ENCODE data around the gene ROPN1. TPM values are rescaled to one million over a fixed set of nuclear protein-coding genes. Genes with fewer than 3 reads are reported as not detected.

ROPN1 gene
- total and polyA plus RNA-seq, 3 experiments from 2014 or later: not detected

GRCh38 chr3:123935830-123936229 lies 56.1 kb downstream of the ROPN1 start:
- Mint-ChIP-seq H3K27me3 (no peaks in the 10 kb centered on the region), H3K9me3 (no peaks in the 10 kb centered on the region), H3K4me1 (no peaks in the 10 kb centered on the region), H3K4me3 (no peak overlapping the region), H3K36me3 (peaks cover 8 to 55% (median 29%) of the 10 kb centered on the region in 3 donors), H3K27ac (peak overlapping the region in 1 of 8 donors; percentile 77)
- Histone ChIP-seq H3K27ac (ENCODE audit: low read depth, low read length) (no peak overlapping the region), H3K9me3 (ENCODE audit: low read length) (no peaks in the 10 kb centered on the region), H3K4me3 (ENCODE audit: low read length) (no peak overlapping the region), H3K36me3 (ENCODE audit: insufficient read depth, low read length) (no peaks in the 10 kb centered on the region), H3K4me1 (ENCODE audit: insufficient read depth, low read length) (no peaks in the 10 kb centered on the region), H3K27me3 (ENCODE audit: insufficient read depth, low read length, poor library complexity, severe bottlenecking) (no peaks in the 10 kb centered on the region)
- no peak for DNase-seq
- ChIA-PET CTCF (no interaction called here), POLR2A (no interaction called here)

DNA sequence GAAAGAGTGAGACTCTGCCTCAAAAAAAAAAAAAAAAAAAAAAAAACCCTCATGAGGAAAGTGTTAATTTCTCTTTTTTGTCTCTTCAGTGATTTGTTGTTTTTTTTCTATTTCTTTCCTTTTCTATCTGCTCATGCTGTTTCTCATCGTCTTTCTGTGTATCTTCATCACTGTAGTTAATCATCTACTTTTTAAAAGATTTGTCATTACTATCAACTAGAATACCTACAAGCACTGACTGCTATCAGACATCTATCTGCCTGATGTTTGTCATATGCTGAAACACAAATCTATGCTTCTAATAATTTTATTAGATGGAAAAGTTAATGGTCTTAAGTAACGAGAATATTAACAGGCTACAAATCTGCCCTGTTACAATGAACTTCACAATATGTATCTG lies 57.7 kb downstream of the ROPN1 start:
- no peaks in the 10 kb centered on the region for H3K9me3 ChIP-seq (ENCODE audit: low read length)
- no peaks in the 10 kb centered on the region for H3K36me3 ChIP-seq (ENCODE audit: insufficient read depth, low read length)
- no peak overlapping the region for H3K4me3 ChIP-seq (ENCODE audit: low read length)
- no peak for DNase-seq
- H3K27me3 Mint-ChIP-seq: no peaks in the 10 kb centered on the region
- H3K4me3 Mint-ChIP-seq: no peak overlapping the region
- no peaks in the 10 kb centered on the region for H3K27me3 ChIP-seq (ENCODE audit: insufficient read depth, low read length, poor library complexity, severe bottlenecking)
- POLR2A ChIA-PET: no interaction called here
- peaks cover 11 to 56% (median 25%) of the 10 kb centered on the region in 3 donors for H3K36me3 Mint-ChIP-seq
- H3K9me3 Mint-ChIP-seq: no peaks in the 10 kb centered on the region
- no peak overlapping the region for H3K27ac ChIP-seq (ENCODE audit: low read depth, low read length)
- no peaks in the 10 kb centered on the region for H3K4me1 ChIP-seq (ENCODE audit: insufficient read depth, low read length)
- H3K4me1 Mint-ChIP-seq: no peaks in the 10 kb centered on the region
- no peak overlapping the region for H3K27ac Mint-ChIP-seq
- CTCF ChIA-PET: no interaction called here

DNA sequence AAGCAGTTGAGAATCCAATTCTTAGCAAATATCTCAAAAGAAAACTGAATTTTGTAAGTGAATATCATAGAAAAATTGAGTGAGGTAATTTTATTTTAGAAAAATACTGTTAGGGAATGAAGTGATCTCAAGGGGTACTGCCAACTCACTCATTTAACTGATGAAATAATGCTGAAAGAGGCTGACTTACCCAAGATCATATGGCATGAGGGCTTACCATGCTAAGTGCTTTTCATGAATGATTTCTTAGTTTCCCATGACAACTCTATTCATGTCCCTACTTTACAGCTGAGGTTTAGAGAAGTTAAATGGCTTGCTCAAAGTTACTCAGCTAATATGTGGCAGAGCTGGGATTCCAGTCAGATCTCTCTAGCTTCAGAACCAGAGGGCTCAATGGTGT lies 61.5 kb downstream of the ROPN1 start:
- H3K27me3 Mint-ChIP-seq: no peaks in the 10 kb centered on the region
- no peak overlapping the region for H3K4me3 Mint-ChIP-seq
- Histone ChIP-seq H3K27ac (ENCODE audit: low read depth, low read length) (no peak overlapping the region), H3K9me3 (ENCODE audit: low read length) (no peaks in the 10 kb centered on the region), H3K36me3 (ENCODE audit: insufficient read depth, low read length) (no peaks in the 10 kb centered on the region), H3K4me1 (ENCODE audit: insufficient read depth, low read length) (no peaks in the 10 kb centered on the region), H3K4me3 (ENCODE audit: low read length) (no peak overlapping the region), H3K27me3 (ENCODE audit: insufficient read depth, low read length, poor library complexity, severe bottlenecking) (no peaks in the 10 kb centered on the region)
- ChIA-PET CTCF (no interaction called here), POLR2A (no interaction called here)
- DNase-seq: no peak
- no peaks in the 10 kb centered on the region for H3K4me1 Mint-ChIP-seq
- peaks cover 0 to 3% (median 0%) of the 10 kb centered on the region in 5 donors for H3K9me3 Mint-ChIP-seq
- H3K36me3 Mint-ChIP-seq: peaks cover 13 to 64% (median 14%) of the 10 kb centered on the region in 3 donors
- H3K27ac Mint-ChIP-seq: peak overlapping the region in 1 of 8 donors; percentile 7

- H3K27ac ChIP-seq (ENCODE audit: low read depth, low read length): no peak overlapping the region
- Mint-ChIP-seq H3K4me1 (no peaks in the 10 kb centered on the region), H3K4me3 (no peak overlapping the region), H3K9me3 (peaks cover 0 to 7% (median 3%) of the 10 kb centered on the region in 5 donors), H3K27me3 (no peaks in the 10 kb centered on the region), H3K27ac (no peak overlapping the region), H3K36me3 (peaks cover 20 to 69% (median 24%) of the 10 kb centered on the region in 3 donors)
- DNase-seq: no peak
- H3K4me1 ChIP-seq (ENCODE audit: insufficient read depth, low read length): no peaks in the 10 kb centered on the region
- CTCF ChIA-PET: no interaction called here
- no peaks in the 10 kb centered on the region for H3K9me3 ChIP-seq (ENCODE audit: low read length)
- H3K36me3 ChIP-seq (ENCODE audit: insufficient read depth, low read length): no peaks in the 10 kb centered on the region
- H3K4me3 ChIP-seq (ENCODE audit: low read length): no peak overlapping the region
- POLR2A ChIA-PET: no interaction called here
- H3K27me3 ChIP-seq (ENCODE audit: insufficient read depth, low read length, poor library complexity, severe bottlenecking): no peaks in the 10 kb centered on the region
These were observed 62.6 kb downstream of the ROPN1 start for GRCh38 chr3:123929325-123929724.

DNA sequence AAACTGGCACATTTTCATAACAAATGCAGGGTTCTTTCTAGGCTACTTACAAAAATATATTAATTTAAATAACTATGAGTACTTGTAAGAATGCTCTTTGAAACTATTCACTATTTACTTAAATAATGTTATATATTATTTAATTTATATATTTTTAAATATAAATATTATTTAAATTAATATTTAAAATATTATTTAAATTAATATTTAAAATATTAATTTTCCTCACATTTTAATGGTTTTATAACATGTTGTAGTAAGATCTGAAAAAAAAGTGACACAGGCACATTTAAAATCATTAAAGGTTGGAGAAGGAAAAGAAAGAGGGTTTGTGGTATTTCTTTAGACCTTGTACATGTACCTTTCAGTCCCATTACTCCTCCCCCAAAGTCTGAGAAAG lies 65.5 kb downstream of the ROPN1 start:
- CTCF ChIA-PET: no interaction called here

GRCh38 chr3:123920868-123921267 lies 71.1 kb downstream of the ROPN1 start:
- Mint-ChIP-seq H3K9me3 (peaks cover 36 to 57% (median 43%) of the 10 kb centered on the region in 5 donors), H3K36me3 (peaks cover 47 to 70% (median 64%) of the 10 kb centered on the region in 3 donors), H3K4me1 (peaks cover 0 to 5% (median 0%) of the 10 kb centered on the region in 3 donors), H3K27ac (no peak overlapping the region), H3K4me3 (no peak overlapping the region), H3K27me3 (no peaks in the 10 kb centered on the region)
- Histone ChIP-seq H3K27me3 (ENCODE audit: insufficient read depth, low read length, poor library complexity, severe bottlenecking) (no peaks in the 10 kb centered on the region), H3K27ac (ENCODE audit: low read depth, low read length) (no peak overlapping the region), H3K9me3 (ENCODE audit: low read length) (peaks cover 9% of the 10 kb centered on the region), H3K36me3 (ENCODE audit: insufficient read depth, low read length) (peaks cover 7% of the 10 kb centered on the region), H3K4me1 (ENCODE audit: insufficient read depth, low read length) (no peaks in the 10 kb centered on the region), H3K4me3 (ENCODE audit: low read length) (no peak overlapping the region)
- no peak for DNase-seq
- POLR2A ChIA-PET: no interaction called here
- CTCF ChIA-PET: no interaction called here

More for the DNA sequence above, 65.5 kb downstream of the ROPN1 start:
- no peaks in the 10 kb centered on the region for H3K36me3 ChIP-seq (ENCODE audit: insufficient read depth, low read length)
- Mint-ChIP-seq H3K27ac (no peak overlapping the region), H3K4me1 (no peaks in the 10 kb centered on the region), H3K27me3 (no peaks in the 10 kb centered on the region), H3K4me3 (no peak overlapping the region), H3K9me3 (peaks cover 20 to 32% (median 25%) of the 10 kb centered on the region in 5 donors), H3K36me3 (peaks cover 38 to 75% (median 49%) of the 10 kb centered on the region in 3 donors)
- no peak overlapping the region for H3K27ac ChIP-seq (ENCODE audit: low read depth, low read length)
- POLR2A ChIA-PET: no interaction called here
- H3K9me3 ChIP-seq (ENCODE audit: low read length): no peaks in the 10 kb centered on the region
- no peaks in the 10 kb centered on the region for H3K27me3 ChIP-seq (ENCODE audit: insufficient read depth, low read length, poor library complexity, severe bottlenecking)
- no peaks in the 10 kb centered on the region for H3K4me1 ChIP-seq (ENCODE audit: insufficient read depth, low read length)
- DNase-seq: no peak
- H3K4me3 ChIP-seq (ENCODE audit: low read length): no peak overlapping the region

- peaks cover 0 to 5% (median 0%) of the 10 kb centered on the region in 3 donors for H3K4me1 Mint-ChIP-seq
- H3K9me3 ChIP-seq (ENCODE audit: low read length): peaks cover 9% of the 10 kb centered on the region
- no peaks in the 10 kb centered on the region for H3K27me3 Mint-ChIP-seq
- H3K4me1 ChIP-seq (ENCODE audit: insufficient read depth, low read length): no peaks in the 10 kb centered on the region
- ChIA-PET CTCF (no interaction called here), POLR2A (no interaction called here)
- peaks cover 7% of the 10 kb centered on the region for H3K36me3 ChIP-seq (ENCODE audit: insufficient read depth, low read length)
- no peak overlapping the region for H3K4me3 ChIP-seq (ENCODE audit: low read length)
- H3K9me3 Mint-ChIP-seq: peaks cover 35 to 57% (median 43%) of the 10 kb centered on the region in 5 donors
- no peak overlapping the region for H3K27ac Mint-ChIP-seq
- DNase-seq: no peak
- no peaks in the 10 kb centered on the region for H3K27me3 ChIP-seq (ENCODE audit: insufficient read depth, low read length, poor library complexity, severe bottlenecking)
- no peak overlapping the region for H3K4me3 Mint-ChIP-seq
- H3K27ac ChIP-seq (ENCODE audit: low read depth, low read length): no peak overlapping the region
- H3K36me3 Mint-ChIP-seq: peaks cover 47 to 73% (median 63%) of the 10 kb centered on the region in 3 donors
These were observed 71.5 kb downstream of the ROPN1 start for GRCh38 chr3:123920383-123920782.

DNA sequence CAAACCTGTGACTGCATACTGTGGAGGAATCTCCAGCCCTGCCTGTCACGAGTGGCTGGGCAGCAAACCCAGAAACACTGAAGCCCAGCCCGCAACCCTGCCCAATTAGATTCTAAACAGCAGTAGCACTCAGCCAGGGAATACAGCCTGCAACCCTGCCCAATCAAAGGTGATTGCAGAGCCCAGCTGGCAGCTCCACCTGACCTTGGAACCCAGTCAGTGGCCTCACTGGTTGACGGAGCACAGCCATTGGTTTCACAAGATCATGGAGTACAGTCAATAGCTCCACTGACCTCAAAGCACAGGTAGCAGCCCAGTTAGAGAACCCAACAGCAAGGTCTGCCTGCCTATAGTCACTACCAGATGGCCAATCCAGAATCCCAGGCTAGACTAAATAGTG lies 72.6 kb downstream of the ROPN1 start:
- H3K9me3 Mint-ChIP-seq: peaks cover 31 to 51% (median 43%) of the 10 kb centered on the region in 5 donors
- H3K36me3 Mint-ChIP-seq: peaks cover 45 to 69% (median 64%) of the 10 kb centered on the region in 3 donors
- H3K27ac Mint-ChIP-seq: no peak overlapping the region

More for the DNA sequence above, 72.6 kb downstream of the ROPN1 start:
- POLR2A ChIA-PET: no interaction called here
- DNase-seq: no peak
- Mint-ChIP-seq H3K4me3 (no peak overlapping the region), H3K4me1 (peaks cover 0 to 5% (median 0%) of the 10 kb centered on the region in 3 donors), H3K27me3 (no peaks in the 10 kb centered on the region)
- H3K4me1 ChIP-seq (ENCODE audit: insufficient read depth, low read length): no peaks in the 10 kb centered on the region
- no peak overlapping the region for H3K4me3 ChIP-seq (ENCODE audit: low read length)
- no peaks in the 10 kb centered on the region for H3K27me3 ChIP-seq (ENCODE audit: insufficient read depth, low read length, poor library complexity, severe bottlenecking)
- CTCF ChIA-PET: no interaction called here
- no peak overlapping the region for H3K27ac ChIP-seq (ENCODE audit: low read depth, low read length)
- H3K36me3 ChIP-seq (ENCODE audit: insufficient read depth, low read length): peaks cover 7% of the 10 kb centered on the region
- H3K9me3 ChIP-seq (ENCODE audit: low read length): peaks cover 9% of the 10 kb centered on the region

Measured in CD8-positive, alpha-beta memory T cell (primary cell).